ENCODE data around the gene TMEM209. TPM values are rescaled to one million over a fixed set of nuclear protein-coding genes. Genes with fewer than 3 reads are reported as not detected.
"Not testable (repeated sequence)": the region's sequence is repeated elsewhere in the genome, so short reads cannot be mapped to it uniquely, and the experiment has no call there.

Gene TMEM209
- total RNA-seq, 1 donor from 2014 or later = 14.8 TPM

- Mint-ChIP-seq H3K9me3 (ENCODE audit: low read depth) (no peaks in the 10 kb centered on the region), H3K4me3 (ENCODE audit: unreplicated experiment) (no peak overlapping the region), H3K4me1 (ENCODE audit: low read depth) (peaks cover 13% of the 10 kb centered on the region), H3K27me3 (ENCODE audit: low read depth) (no peaks in the 10 kb centered on the region), H3K36me3 (ENCODE audit: low read depth) (no peaks in the 10 kb centered on the region), H3K27ac (ENCODE audit: unreplicated experiment) (no peak overlapping the region)
- DNase-seq (ENCODE audit: low spot score) = no peak
- TF ChIP-seq, protein P1, sequence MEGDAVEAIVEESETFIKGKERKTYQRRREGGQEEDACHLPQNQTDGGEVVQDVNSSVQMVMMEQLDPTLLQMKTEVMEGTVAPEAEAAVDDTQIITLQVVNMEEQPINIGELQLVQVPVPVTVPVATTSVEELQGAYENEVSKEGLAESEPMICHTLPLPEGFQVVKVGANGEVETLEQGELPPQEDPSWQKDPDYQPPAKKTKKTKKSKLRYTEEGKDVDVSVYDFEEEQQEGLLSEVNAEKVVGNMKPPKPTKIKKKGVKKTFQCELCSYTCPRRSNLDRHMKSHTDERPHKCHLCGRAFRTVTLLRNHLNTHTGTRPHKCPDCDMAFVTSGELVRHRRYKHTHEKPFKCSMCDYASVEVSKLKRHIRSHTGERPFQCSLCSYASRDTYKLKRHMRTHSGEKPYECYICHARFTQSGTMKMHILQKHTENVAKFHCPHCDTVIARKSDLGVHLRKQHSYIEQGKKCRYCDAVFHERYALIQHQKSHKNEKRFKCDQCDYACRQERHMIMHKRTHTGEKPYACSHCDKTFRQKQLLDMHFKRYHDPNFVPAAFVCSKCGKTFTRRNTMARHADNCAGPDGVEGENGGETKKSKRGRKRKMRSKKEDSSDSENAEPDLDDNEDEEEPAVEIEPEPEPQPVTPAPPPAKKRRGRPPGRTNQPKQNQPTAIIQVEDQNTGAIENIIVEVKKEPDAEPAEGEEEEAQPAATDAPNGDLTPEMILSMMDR (IDR thresholded peaks at IDR 0.05) = no peak
Measured at GRCh38 chr7:130240240-130240639, 35.0 kb upstream of the TMEM209 start.

- not testable (repeated sequence) for H3K27ac Mint-ChIP-seq (ENCODE audit: unreplicated experiment); H3K4me3 Mint-ChIP-seq (ENCODE audit: unreplicated experiment); DNase-seq (ENCODE audit: low spot score); H3K9me3 Mint-ChIP-seq (ENCODE audit: low read depth); H3K27me3 Mint-ChIP-seq (ENCODE audit: low read depth); H3K36me3 Mint-ChIP-seq (ENCODE audit: low read depth)
- peaks cover 10% of the 10 kb centered on the region for H3K4me1 Mint-ChIP-seq (ENCODE audit: low read depth)
Measured at GRCh38 chr7:130236361-130236760, 31.2 kb upstream of the TMEM209 start.

GRCh38 chr7:130234078-130234477 is 28.9 kb upstream of the TMEM209 start:
- H3K36me3 Mint-ChIP-seq (ENCODE audit: low read depth) = no peaks in the 10 kb centered on the region
- H3K9me3 Mint-ChIP-seq (ENCODE audit: low read depth) = no peaks in the 10 kb centered on the region
- TF ChIP-seq, protein P1 (IDR thresholded peaks at IDR 0.05) = no peak
- H3K4me1 Mint-ChIP-seq (ENCODE audit: low read depth) = peaks cover 10% of the 10 kb centered on the region
- H3K27me3 Mint-ChIP-seq (ENCODE audit: low read depth) = no peaks in the 10 kb centered on the region
- H3K27ac Mint-ChIP-seq (ENCODE audit: unreplicated experiment) = no peak overlapping the region
- H3K4me3 Mint-ChIP-seq (ENCODE audit: unreplicated experiment) = no peak overlapping the region
- DNase-seq (ENCODE audit: low spot score) = no peak

DNA sequence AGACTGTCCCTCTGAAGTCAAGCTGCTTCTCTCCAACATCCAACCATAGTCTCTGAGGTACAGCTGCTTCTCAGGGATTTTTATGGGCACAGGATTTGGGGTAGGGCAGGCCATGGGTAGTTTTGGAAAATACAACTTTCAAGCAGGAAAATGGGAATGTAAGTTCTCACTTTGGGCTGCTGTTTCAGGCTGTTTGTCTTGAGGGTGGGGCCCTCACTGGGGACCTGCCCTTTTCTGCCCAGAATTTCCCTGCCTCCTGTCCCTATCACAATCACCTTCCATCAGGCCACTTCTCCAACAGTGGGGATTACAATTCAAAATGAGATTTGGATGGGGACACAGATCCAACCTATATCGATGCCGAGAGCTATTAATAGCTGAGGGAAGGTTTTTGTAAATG is 27.0 kb upstream of the TMEM209 start:
- TF ChIP-seq, protein P1 (IDR thresholded peaks at IDR 0.05) = no peak
- H3K36me3 Mint-ChIP-seq (ENCODE audit: low read depth) = no peaks in the 10 kb centered on the region
- H3K27me3 Mint-ChIP-seq (ENCODE audit: low read depth) = no peaks in the 10 kb centered on the region
- no peak overlapping the region for H3K4me3 Mint-ChIP-seq (ENCODE audit: unreplicated experiment)
- H3K4me1 Mint-ChIP-seq (ENCODE audit: low read depth) = peaks cover 10% of the 10 kb centered on the region
- DNase-seq (ENCODE audit: low spot score) = no peak
- no peak overlapping the region for H3K27ac Mint-ChIP-seq (ENCODE audit: unreplicated experiment)
- no peaks in the 10 kb centered on the region for H3K9me3 Mint-ChIP-seq (ENCODE audit: low read depth)

- no peak overlapping the region for H3K4me3 Mint-ChIP-seq (ENCODE audit: unreplicated experiment)
- no peak overlapping the region for H3K27ac Mint-ChIP-seq (ENCODE audit: unreplicated experiment)
- no peak for DNase-seq (ENCODE audit: low spot score)
- TF ChIP-seq, protein P1 (IDR thresholded peaks at IDR 0.05) = no peak
- no peaks in the 10 kb centered on the region for H3K27me3 Mint-ChIP-seq (ENCODE audit: low read depth)
- H3K9me3 Mint-ChIP-seq (ENCODE audit: low read depth) = no peaks in the 10 kb centered on the region
- H3K36me3 Mint-ChIP-seq (ENCODE audit: low read depth) = no peaks in the 10 kb centered on the region
- peaks cover 10% of the 10 kb centered on the region for H3K4me1 Mint-ChIP-seq (ENCODE audit: low read depth)
Measured at GRCh38 chr7:130231792-130232191, 26.6 kb upstream of the TMEM209 start.

GRCh38 chr7:130229981-130230380 is 24.8 kb upstream of the TMEM209 start:
- not testable (repeated sequence) for H3K9me3 Mint-ChIP-seq (ENCODE audit: low read depth); DNase-seq (ENCODE audit: low spot score); H3K36me3 Mint-ChIP-seq (ENCODE audit: low read depth); H3K27ac Mint-ChIP-seq (ENCODE audit: unreplicated experiment); H3K27me3 Mint-ChIP-seq (ENCODE audit: low read depth); H3K4me3 Mint-ChIP-seq (ENCODE audit: unreplicated experiment)
- peaks cover 10% of the 10 kb centered on the region for H3K4me1 Mint-ChIP-seq (ENCODE audit: low read depth)

Data from chondrocyte (in vitro differentiated cells).